Measurements from ENCODE around the gene FAM114A2.

DNA sequence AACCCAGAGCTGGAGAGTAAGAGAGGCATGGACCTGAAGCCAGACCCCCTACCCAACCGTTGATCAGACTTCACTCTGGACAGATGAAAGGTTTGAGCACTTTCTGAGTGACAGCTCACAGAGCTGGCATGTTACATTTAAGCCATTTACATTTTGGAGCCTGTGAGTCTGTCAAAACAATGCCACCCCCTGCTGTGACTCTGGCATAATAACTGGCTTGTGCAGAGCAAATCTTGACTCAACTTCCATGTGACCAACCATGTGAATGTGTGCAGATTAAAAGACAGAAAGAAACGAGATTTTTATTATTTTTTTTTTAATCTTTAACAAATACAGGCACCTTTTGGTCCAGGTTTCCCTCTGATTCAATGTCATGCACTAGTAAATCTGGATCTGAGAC lies 48.5 kb upstream of the FAM114A2 start:
- TF ChIP-seq POLR2A (IDR thresholded peaks at IDR 0.05; ENCODE audit: low read length) = no peak
- TF ChIP-seq GATA1 (IDR thresholded peaks at IDR 0.05; ENCODE audit: low read depth, low read length) = no peak

Data from erythroblast (primary cell).